COLO829 (cell line): ENCODE results near the gene PRRC2B.
"Not testable (repeated sequence)": the region's sequence is repeated elsewhere in the genome, so short reads cannot be mapped to it uniquely, and the experiment has no call there.

Experiments
- DNase-seq: peaks from one replicate; pipeline ENCODE4 v3.0.0; 2012; ENCODE audit warnings: low spot score

Gene PRRC2B

DNA sequence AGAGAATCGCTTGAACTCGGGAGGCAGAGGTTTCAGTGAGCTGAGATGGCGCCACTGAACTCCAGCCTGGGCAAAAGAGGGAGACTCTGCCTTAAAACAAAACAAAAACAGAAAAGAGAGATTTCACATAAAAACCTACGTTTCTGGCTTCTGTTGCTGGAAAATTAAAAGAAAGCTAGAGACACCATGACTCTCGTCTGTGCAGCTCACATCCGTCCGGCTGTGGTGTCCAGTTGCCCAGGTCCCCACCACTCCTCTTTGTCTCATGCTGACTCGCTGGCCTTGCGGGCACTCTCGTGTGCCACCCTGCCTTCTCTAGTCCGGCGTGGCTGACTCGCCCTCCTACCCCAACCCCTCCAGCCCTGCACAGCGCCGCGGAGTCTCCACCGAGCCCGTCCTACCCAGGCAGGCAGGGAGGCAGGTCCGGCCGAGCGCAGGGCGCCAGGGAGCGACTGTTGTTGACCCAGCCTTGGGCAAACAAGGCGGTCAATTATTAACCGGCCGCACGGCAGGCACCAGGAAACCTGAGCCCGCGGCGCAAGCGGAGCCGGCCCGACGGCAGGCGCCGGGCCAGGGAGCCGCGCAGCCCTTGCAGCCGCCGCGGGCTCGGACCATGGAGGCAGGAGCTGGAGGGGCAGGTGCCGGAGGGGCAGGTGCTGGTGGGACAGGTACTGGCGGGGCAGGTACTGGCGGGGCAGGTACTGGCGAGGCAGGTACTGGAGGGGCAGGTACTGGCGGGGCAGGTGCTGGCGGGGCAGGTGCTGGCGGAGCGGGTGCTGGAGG, 151.3 kb downstream of the PRRC2B start, which contains the start of gene PRRT1B:
Gene PRRT1B, plus strand, starts transcription at position 521 of the 783 bp plus-strand sequence. Its CDS starts 93 bp downstream, at position 614.
- no peak for DNase-seq

- no peak for DNase-seq
Measured at GRCh38 chr9:131545786-131546335, 152.0 kb downstream of the PRRC2B start.

DNA sequence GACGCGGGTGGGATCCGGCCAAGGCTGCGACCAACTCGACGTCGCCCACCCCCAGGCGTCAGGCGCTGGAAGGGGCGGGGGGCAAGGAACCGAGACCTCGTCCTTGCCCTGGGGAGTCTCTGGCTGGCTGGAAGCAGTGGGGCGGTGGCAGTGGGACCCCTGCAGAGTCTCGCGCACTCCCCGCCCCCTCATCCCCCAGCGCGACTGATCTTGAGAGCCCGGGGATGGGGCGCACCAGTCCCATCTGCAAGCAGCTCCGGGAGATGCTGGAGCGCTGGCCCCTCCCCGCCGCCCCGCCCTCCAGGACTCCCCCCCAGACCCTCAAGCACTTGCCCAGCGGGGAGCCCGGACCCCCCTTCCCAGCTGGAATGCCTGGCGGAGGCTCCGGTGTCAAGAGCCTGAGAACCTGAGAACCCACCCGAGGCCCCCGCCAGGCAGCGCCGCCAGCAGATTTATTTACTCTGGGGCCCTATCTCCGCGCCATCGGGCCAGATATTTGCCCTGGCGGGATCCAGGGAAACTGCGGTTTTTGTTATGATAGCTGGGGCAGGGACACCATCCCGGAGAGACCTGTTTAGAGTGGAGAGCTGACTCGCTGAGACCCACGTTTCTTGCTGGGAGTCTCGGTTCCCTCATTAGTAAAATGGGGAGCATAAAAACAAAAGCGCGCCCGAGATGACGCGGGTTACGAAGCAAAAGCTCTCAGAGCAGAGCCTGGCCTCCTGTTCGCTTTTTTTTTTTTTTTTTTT, 152.6 kb downstream of the PRRC2B start:
- no peak for DNase-seq

- DNase-seq, result not testable (repeated sequence)
Measured at GRCh38 chr9:131549186-131549585, 155.3 kb downstream of the PRRC2B start.
